22Rv1 (cell line): ENCODE data around the gene ITGB1BP1.

Experiments used
- H3K27ac ChIP-seq: fragments of 450-650 bp; 2 replicates; pipeline ENCODE4 v1.5.1; 2017
- CTCF ChIP-seq: fragments of 450-650 bp; IDR thresholded peaks from 2 replicates; pipeline ENCODE4 v1.5.1; 2017; ENCODE audit warnings: mild to moderate bottlenecking
- ZFX ChIP-seq: fragments of 450-650 bp; IDR thresholded peaks from 2 replicates; pipeline ENCODE4 v1.6.1; 2017; ENCODE audit warnings: antibody characterized with exemption, borderline replicate concordance

Gene ITGB1BP1

GRCh38 chr2:9390991-9391390, 32.3 kb downstream of the ITGB1BP1 start:
- H3K27ac ChIP-seq: no peak overlapping the region
- TF ChIP-seq CTCF (no peak), ZFX (no peak)

- H3K27ac ChIP-seq: no peak overlapping the region
- no peak for TF ChIP-seq ZFX
Measured at GRCh38 chr2:9390151-9390850, 33.0 kb downstream of the ITGB1BP1 start.

- TF ChIP-seq CTCF: no peak
- TF ChIP-seq ZFX: no peak
- no peak overlapping the region for H3K27ac ChIP-seq
Measured at GRCh38 chr2:9388950-9389911, 34.1 kb downstream of the ITGB1BP1 start.

GRCh38 chr2:9388199-9388681, 35.1 kb downstream of the ITGB1BP1 start:
- H3K27ac ChIP-seq: no peak overlapping the region
- no peak for TF ChIP-seq ZFX
- TF ChIP-seq CTCF: no peak

- TF ChIP-seq CTCF (no peak), ZFX (no peak)
- H3K27ac ChIP-seq: no peak overlapping the region
Measured at GRCh38 chr2:9385841-9386240, 37.5 kb downstream of the ITGB1BP1 start.

GRCh38 chr2:9384521-9384920, 38.8 kb downstream of the ITGB1BP1 start:
- TF ChIP-seq CTCF: no peak
- no peak for TF ChIP-seq ZFX

GRCh38 chr2:9382604-9383235, 40.6 kb downstream of the ITGB1BP1 start:
- no peak overlapping the region for H3K27ac ChIP-seq
- TF ChIP-seq CTCF: no peak
- TF ChIP-seq ZFX: no peak

More at GRCh38 chr2:9384521-9384920, 38.8 kb downstream of the ITGB1BP1 start:
- no peak overlapping the region for H3K27ac ChIP-seq
